Measurements from ENCODE around the gene GABRB1. TPM values are rescaled to one million over a fixed set of nuclear protein-coding genes. Genes with fewer than 3 reads are reported as not detected.

The GABRB1 gene
- total and polyA plus RNA-seq, 2 experiments from 2014 or later, result not detected

GRCh38 chr4:47106561-47106960 is 75.2 kb downstream of the GABRB1 start:
- in situ Hi-C loops (cut with MboI), result no loop called here
- no peak for DNase-seq
- Histone ChIP-seq H3K4me1 (ENCODE audit: insufficient read depth) (no peaks in the 10 kb centered on the region), H3K27ac (no peak overlapping the region), H3K9me2 (ENCODE audit: insufficient read depth) (no peaks in the 10 kb centered on the region), H3K36me3 (ENCODE audit: low read depth) (no peaks in the 10 kb centered on the region), H4K20me1 (ENCODE audit: insufficient read depth) (no peaks in the 10 kb centered on the region), H3K4me3 (no peak overlapping the region), H3K9ac (no peak overlapping the region), H3K79me2 (ENCODE audit: insufficient read depth) (no peaks in the 10 kb centered on the region), H2AFZ (no peak overlapping the region), H3K27me3 (replicated peaks; ENCODE audit: insufficient read depth) (no peaks in the 10 kb centered on the region), H3K4me2 (ENCODE audit: unreplicated experiment) (no peak overlapping the region), H3F3A (ENCODE audit: insufficient read depth) (no peaks in the 10 kb centered on the region), H3K9me3 (ENCODE audit: low read depth) (no peaks in the 10 kb centered on the region)
- 0% methylated on average over 1 of the region's 1 CpG for WGBS, 2 experiments (ENCODE audit: low coverage in 1 of 2, low lambda C conversion rate in 2 of 2, missing lambda C conversion rate in 2 of 2)
- TF ChIP-seq EZH2phosphoT487 (IDR thresholded peaks at IDR 0.05; ENCODE audit: insufficient read depth, low read depth) (no peak), EZH2 (IDR thresholded peaks at IDR 0.05; ENCODE audit: insufficient read depth, poor library complexity, severe bottlenecking) (no peak)

DNA sequence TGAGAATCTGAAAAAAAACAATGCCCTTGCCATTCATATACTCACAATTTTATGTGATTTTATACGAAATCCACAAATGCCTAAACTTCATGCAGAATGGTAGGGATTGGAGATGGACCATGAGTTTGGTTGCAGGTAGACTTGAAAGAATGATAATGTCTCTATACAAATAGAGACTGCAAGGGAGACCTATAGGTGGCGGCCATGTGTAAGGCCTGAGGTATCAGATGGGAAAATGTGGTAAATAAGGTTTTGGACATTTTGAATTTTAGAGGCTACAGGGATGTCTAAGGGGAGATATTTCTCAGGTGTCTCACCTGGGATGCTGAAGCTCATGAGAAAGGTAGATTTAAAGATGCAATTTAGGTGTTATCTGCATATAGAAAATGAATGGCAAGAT is 78.0 kb downstream of the GABRB1 start:
- Histone ChIP-seq H3K27ac (no peak overlapping the region), H3K9me3 (ENCODE audit: low read depth) (no peaks in the 10 kb centered on the region), H3F3A (ENCODE audit: insufficient read depth) (no peaks in the 10 kb centered on the region), H3K27me3 (replicated peaks; ENCODE audit: insufficient read depth) (no peaks in the 10 kb centered on the region), H4K20me1 (ENCODE audit: insufficient read depth) (no peaks in the 10 kb centered on the region), H3K79me2 (ENCODE audit: insufficient read depth) (no peaks in the 10 kb centered on the region), H3K4me1 (ENCODE audit: insufficient read depth) (no peaks in the 10 kb centered on the region), H3K4me2 (ENCODE audit: unreplicated experiment) (no peak overlapping the region), H3K36me3 (ENCODE audit: low read depth) (no peaks in the 10 kb centered on the region), H3K9me2 (ENCODE audit: insufficient read depth) (no peaks in the 10 kb centered on the region), H3K9ac (no peak overlapping the region), H3K4me3 (no peak overlapping the region), H2AFZ (no peak overlapping the region)
- DNase-seq, result no peak
- in situ Hi-C loops (cut with MboI), result no loop called here
- 8 to 21% methylated on average over 2 of the region's 2 CpGs for WGBS, 2 experiments (ENCODE audit: low coverage in 1 of 2, low lambda C conversion rate in 2 of 2, missing lambda C conversion rate in 2 of 2)
- TF ChIP-seq EZH2phosphoT487 (IDR thresholded peaks at IDR 0.05; ENCODE audit: insufficient read depth, low read depth) (no peak), EZH2 (IDR thresholded peaks at IDR 0.05; ENCODE audit: insufficient read depth, poor library complexity, severe bottlenecking) (no peak)

DNA sequence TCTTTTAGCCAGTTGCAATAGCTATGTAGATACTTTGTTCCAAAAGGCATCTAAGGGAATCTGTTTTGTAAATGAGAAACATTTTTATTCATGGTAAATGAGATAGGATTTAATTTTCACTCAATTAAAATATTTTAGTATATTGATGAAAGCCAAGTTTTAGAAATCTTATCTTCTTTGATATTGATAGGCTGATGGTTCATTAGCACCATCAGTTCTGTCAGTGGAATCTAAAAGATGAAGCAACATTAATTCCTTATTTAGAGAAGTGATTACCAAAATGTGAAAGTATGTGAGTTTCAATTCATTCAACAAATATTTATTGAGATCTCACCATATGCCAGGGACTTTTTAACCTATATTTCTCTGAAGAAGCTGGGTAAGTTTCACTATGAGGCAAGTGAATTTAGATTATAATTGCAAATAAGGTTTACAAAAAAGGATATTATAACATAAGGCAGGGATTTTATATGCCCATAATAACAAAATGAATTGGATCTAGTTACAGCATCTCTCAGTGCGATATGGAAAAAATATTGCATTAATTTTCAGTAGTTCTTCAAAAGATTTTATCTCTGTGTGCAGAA is 79.3 kb downstream of the GABRB1 start:
- H2AFZ ChIP-seq, result no peak overlapping the region
- H3K36me3 ChIP-seq (ENCODE audit: low read depth), result no peaks in the 10 kb centered on the region
- no peaks in the 10 kb centered on the region for H3K79me2 ChIP-seq (ENCODE audit: insufficient read depth)
- H3K4me3 ChIP-seq, result no peak overlapping the region
- no peak overlapping the region for H3K9ac ChIP-seq
- no peaks in the 10 kb centered on the region for H3K9me3 ChIP-seq (ENCODE audit: low read depth)
- 54 to 56% methylated on average over 1 of the region's 1 CpG for WGBS, 2 experiments (ENCODE audit: low coverage in 1 of 2, low lambda C conversion rate in 2 of 2, missing lambda C conversion rate in 2 of 2)
- no peak for DNase-seq
- in situ Hi-C loops (cut with MboI), result no loop called here
- H3K9me2 ChIP-seq (ENCODE audit: insufficient read depth), result no peaks in the 10 kb centered on the region
- TF ChIP-seq EZH2phosphoT487 (IDR thresholded peaks at IDR 0.05; ENCODE audit: insufficient read depth, low read depth), result no peak
- no peak for TF ChIP-seq EZH2 (IDR thresholded peaks at IDR 0.05; ENCODE audit: insufficient read depth, poor library complexity, severe bottlenecking)
- H3K4me1 ChIP-seq (ENCODE audit: insufficient read depth), result no peaks in the 10 kb centered on the region
- no peak overlapping the region for H3K27ac ChIP-seq
- no peaks in the 10 kb centered on the region for H3F3A ChIP-seq (ENCODE audit: insufficient read depth)
- no peaks in the 10 kb centered on the region for H4K20me1 ChIP-seq (ENCODE audit: insufficient read depth)
- no peak overlapping the region for H3K4me2 ChIP-seq (ENCODE audit: unreplicated experiment)
- H3K27me3 ChIP-seq (replicated peaks; ENCODE audit: insufficient read depth), result no peaks in the 10 kb centered on the region

GRCh38 chr4:47118192-47118929 is 87.0 kb downstream of the GABRB1 start:
- H3K36me3 ChIP-seq (ENCODE audit: low read depth), result no peaks in the 10 kb centered on the region
- no peaks in the 10 kb centered on the region for H4K20me1 ChIP-seq (ENCODE audit: insufficient read depth)
- H2AFZ ChIP-seq, result no peak overlapping the region
- H3K27ac ChIP-seq, result no peak overlapping the region
- no peaks in the 10 kb centered on the region for H3K79me2 ChIP-seq (ENCODE audit: insufficient read depth)
- no peaks in the 10 kb centered on the region for H3K9me2 ChIP-seq (ENCODE audit: insufficient read depth)
- no peaks in the 10 kb centered on the region for H3K4me1 ChIP-seq (ENCODE audit: insufficient read depth)
- no peaks in the 10 kb centered on the region for H3K9me3 ChIP-seq (ENCODE audit: low read depth)
- 14 to 19% methylated on average over 3 of the region's 3 CpGs for WGBS, 2 experiments (ENCODE audit: low coverage in 1 of 2, low lambda C conversion rate in 2 of 2, missing lambda C conversion rate in 2 of 2)
- no peak overlapping the region for H3K4me2 ChIP-seq (ENCODE audit: unreplicated experiment)
- H3F3A ChIP-seq (ENCODE audit: insufficient read depth), result no peaks in the 10 kb centered on the region
- no peak overlapping the region for H3K4me3 ChIP-seq
- no peak for TF ChIP-seq EZH2 (IDR thresholded peaks at IDR 0.05; ENCODE audit: insufficient read depth, poor library complexity, severe bottlenecking)
- no peak for TF ChIP-seq EZH2phosphoT487 (IDR thresholded peaks at IDR 0.05; ENCODE audit: insufficient read depth, low read depth)
- in situ Hi-C loops (cut with MboI), result no loop called here
- DNase-seq, result no peak
- H3K9ac ChIP-seq, result no peak overlapping the region
- H3K27me3 ChIP-seq (replicated peaks; ENCODE audit: insufficient read depth), result no peaks in the 10 kb centered on the region
